Left hindlimb (tissue), 1 donor: ENCODE measurements around the gene UBE2L3.
"Not testable (repeated sequence)": the region's sequence is repeated elsewhere in the genome, so short reads cannot be mapped to it uniquely, and the experiment has no call there.

Experiments used
- DNase-seq: peaks from one replicate; pipeline ENCODE4 v3.0.0-alpha.2; 2018

UBE2L3 gene

GRCh38 chr22:21603973-21604372 lies 36.5 kb downstream of the UBE2L3 start:
- DNase-seq, result no peak

GRCh38 chr22:21605887-21606564 lies 38.5 kb downstream of the UBE2L3 start:
- no peak for DNase-seq

DNA sequence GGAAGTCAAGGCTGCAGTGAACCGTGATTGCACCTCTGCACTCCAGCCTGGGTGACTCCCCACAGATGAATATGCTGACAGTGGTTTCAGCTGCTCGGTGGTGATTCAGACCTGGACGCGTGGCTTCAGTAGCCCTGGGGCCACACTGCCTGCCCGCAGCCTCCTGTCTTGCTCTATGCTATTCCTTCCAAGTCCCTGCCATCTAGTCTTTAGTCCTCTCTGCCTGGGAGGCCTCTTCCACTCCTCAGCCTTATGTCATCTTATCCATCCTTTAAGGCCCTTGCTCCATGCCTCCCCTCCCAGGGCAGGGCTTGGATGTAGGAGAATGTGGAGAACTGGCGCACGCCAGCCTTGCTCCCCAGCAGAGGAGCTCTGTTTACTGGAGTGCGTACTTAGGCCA lies 39.3 kb downstream of the UBE2L3 start:
- DNase-seq, result no peak

DNA sequence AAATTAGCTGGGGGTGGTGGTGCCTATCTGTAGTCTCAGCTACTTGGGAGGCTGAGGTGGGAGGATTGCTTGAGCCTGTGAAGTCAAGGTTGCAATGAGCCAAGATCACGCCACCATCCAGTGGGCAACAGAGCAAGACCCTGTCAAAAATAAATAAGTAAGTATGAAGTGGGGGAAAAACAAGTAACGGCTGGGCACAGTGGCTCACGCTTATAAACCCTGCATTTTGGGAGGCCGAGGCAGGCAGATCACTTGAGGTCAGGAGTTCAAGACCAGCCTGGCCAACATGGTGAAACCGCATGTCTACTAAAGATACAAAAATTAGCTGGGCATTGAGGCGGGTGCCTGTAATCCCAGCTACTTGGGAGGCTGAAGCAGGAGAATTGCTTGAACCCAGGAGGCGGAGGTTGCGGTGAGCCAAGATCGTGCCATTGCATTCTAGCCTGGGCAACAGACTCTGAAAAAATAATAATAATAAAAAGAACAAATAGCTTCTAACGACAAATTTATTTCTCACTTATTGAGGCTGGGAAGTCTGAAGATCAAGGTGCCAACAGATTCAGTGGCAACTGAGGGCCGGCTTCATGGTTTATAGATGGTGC lies 42.1 kb downstream of the UBE2L3 start:
- DNase-seq, result not testable (repeated sequence)

DNA sequence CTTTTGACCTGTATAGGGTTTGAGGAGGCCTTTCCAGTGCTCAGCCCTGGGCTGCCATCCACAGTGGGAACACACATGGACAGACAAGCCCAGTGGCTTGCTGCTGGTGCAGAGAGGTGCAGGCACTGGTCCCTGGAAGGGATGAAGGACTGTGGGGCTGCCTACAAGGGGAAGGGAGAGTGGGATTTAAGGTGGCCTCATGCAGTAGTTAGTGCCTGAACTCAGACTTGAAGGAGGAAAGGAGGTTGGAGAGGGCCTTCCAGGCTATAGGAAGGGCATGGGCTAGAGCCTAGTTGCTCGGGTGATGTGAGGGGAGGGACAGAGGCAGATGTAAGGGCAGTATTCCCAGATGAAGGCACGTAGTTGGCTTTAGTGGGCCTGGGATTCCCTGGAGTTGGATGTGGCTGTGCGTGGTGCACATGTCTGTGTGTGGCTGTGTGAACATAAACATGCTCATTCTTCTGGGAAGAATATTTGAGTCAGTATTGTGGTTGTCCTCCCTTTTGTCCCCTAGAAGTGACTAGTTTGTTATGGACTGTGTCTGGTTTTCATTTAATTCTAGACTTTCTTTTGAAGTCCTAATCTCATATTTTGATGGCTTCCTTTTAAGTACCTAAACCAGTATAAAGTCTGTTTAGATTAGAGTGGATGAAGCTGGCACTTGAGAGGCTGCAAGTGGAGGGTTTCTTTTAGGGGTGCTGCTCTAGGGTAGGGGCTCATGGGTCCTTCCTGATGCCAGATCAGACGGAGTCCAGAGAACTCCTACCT lies 43.9 kb downstream of the UBE2L3 start:
- DNase-seq, result no peak

- DNase-seq, result no peak
Observed at GRCh38 chr22:21612858-21613257, 45.3 kb downstream of the UBE2L3 start.

- no peak for DNase-seq
Observed at GRCh38 chr22:21613553-21614233, 46.2 kb downstream of the UBE2L3 start.

DNA sequence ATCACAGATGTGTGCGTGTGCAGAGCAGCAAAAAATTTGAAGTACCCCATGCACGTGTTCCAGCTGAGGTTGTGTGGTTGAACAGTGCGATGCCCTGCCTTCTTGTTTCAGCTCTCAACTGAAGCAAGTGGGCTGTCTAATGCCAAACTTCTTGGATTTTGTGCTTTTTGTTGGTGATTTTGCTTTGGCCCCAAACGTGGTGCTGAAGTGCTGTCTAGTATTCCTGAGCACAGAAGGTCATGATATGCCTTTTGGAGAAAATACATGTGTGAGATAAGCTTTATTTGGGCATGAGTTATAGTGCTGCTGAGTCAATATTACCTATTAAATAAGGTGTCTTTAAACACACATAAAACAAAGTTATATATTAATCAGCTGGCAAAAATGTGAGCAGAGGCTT lies 48.2 kb downstream of the UBE2L3 start:
- DNase-seq, result no peak

DNA sequence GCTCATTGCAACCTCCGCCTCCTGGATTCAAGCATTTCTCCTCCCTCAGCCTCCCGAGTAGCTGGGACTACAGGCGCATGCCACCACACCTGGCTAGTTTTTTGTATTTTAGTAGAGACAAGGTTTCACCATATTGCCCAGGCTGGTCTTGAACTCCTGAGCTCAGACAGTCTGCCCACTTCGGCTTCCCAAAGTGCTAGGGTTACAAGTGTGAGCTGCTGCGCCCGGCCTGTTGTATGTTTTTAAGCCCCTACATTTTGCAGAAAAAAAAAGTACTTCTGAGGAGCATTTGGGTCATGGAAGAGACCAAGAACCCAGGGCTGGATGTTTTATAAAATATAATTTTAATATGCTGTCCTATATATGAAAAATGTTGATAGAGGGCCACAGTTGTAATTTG lies 49.8 kb downstream of the UBE2L3 start:
- not testable (repeated sequence) for DNase-seq

GRCh38 chr22:21621025-21621424 lies 53.5 kb downstream of the UBE2L3 start:
- no peak for DNase-seq

DNA sequence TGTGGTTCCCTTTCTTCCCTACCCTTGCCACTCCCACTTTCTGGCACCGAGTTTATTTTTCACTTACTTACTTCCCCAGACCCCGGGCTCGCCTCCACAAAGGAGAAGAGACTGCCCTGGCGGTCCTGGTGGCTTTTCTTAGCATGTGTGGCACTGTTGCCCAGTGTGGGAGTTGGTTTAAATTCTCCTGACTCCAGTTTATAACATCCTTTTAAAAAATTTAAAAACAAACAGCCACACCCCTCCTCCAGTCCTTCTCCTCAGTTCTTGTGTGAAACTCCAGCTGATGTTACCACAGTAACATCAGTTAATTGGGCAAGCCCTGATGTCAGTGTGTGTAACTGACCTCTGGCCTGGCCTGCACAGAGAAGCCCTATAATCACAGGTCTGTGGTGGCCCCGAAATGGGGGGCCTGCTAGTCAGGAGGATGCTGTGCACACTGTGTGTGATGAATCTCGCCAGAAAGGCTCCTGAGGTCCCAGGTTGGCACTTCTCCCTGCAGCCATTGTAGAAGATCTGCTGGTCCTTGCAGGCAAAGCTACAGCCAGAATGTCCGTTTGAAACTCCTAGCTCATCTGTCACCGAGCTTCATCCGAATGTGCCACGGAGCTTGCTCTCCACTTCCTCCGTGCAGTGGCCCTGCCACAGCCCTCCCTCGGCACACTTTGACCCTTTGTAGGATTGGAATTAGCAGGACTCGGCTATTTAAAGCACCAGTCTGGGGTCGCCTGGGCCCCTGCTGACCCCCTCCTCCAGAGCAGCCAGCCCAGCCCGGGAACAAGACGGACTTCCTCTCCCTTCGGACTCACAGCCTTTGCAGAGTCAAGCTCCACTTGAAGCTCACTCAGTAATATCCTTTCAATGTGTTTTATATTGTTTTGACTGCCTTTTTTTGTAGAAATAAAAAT lies 54.8 kb downstream of the UBE2L3 start:
- no peak for DNase-seq

DNA sequence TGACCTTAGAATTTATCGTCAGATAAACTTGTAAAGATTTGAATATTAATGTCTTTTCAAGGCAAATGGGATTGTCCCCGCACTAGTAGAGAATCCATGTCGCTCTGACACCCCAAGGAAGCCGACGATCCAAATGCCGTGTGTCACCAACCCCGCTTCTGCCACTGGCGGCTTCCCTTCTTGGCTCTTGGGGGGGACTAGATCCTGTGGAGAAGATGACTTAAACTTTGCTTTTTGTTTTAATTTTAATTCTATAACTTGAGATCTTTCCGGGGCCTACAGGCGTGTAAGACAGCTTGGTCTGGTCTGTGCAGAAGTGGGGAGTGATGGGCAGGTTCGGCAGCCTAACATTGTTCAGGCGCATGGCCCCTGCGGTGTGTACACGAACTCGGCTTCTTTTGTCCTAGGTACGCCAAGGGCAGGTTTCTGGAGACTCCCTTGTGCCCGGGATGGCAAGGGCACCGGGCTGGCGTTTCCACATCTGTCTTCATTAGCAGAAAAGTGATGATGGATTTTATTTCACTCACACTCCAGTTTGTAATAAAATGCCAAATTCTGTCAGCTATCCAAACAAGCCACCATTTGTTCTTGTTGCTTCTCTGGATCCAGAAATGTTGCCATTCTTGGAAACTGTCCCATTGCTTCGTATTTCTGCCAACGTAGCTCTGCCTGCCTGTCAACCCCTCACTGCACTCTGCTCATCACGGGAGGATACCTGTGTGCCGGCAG lies 55.6 kb downstream of the UBE2L3 start:
- DNase-seq, result no peak

DNA sequence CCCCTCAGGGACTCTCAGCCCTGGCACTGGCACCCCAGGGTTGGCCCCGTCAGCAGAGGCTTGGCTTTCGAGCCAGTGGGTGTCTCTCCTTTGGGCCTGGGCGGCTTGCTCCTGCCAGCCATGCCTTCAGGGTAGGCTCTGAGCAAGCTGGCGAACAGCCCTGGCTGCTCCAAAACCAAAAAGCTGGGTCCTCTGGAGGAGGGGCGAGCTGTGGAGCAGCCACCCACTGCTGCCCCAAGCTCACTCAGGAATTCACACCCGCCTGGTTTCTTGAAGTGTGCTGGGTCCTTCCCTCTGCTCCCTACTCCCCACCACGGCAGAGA lies 56.1 kb downstream of the UBE2L3 start:
- no peak for DNase-seq

DNA sequence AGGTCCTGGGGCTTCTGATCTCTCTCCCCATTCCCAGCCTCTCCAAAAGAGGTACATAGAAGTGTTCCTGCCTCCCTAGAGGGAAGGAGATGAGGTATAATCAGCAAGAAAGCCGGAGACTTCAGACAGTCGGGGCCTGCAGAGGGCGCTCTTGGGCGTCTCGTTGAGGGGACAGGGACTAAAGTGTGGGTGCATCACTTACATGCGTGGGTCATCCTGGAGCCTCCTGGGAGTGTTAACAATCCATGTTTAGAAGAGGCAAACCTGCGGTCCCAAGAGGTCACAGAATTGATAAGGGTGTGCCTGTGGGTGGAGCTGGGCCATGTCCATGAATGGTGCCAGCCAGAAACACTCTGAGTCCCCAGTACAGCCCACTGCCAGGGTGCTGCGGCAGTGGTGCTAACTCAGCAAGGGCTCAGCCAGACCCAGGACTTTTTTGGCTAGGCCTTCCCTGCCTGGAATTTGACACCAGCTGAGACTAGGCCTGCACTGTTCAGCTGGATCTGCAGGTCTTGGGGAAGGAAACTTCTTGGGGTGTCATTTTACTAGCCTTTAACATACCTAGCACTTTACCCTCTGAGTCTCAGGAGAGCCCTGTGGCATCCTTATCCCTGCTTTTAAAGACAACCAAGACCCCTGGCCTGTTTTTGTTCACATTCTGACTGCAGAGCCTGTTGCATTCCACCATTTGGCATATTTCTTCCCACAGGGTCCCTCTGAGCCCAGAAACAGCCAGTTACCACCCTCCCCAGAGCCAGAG lies 56.8 kb downstream of the UBE2L3 start:
- DNase-seq, result no peak

- no peak for DNase-seq
Observed at GRCh38 chr22:21624880-21625791, 57.6 kb downstream of the UBE2L3 start.

DNA sequence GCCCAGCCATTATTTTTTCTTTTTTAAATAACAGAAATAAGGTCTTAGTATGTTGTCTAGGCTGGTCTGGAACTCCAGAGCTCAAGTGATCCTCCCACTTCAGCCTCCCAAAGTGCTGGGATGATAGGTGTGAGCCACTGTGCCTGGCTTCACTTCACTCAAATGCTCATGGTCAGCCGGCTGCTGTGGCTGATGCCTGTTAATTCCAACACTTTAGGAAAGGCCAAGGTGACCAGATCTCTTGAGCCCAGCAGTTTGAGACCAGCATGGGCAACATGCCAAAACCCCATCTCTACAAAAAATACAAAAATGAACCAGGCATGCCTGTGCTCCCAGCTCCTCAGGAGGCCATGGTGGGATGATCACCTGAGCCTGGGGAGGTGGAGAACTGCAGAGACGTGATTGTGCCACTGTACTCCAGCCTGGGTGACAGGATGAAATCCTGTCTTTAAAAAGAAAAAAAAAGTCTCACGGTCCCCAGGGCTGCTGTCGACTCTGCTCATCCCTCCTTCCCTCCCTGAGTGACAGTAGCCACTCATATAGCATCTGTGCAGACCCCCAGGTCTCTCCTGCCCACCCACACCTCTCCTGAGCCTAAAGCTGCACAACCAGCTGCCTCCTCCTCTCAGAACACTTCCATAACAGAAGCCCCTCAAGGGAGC lies 58.7 kb downstream of the UBE2L3 start:
- DNase-seq, result no peak

- no peak for DNase-seq
Observed at GRCh38 chr22:21626735-21627469, 59.4 kb downstream of the UBE2L3 start.

DNA sequence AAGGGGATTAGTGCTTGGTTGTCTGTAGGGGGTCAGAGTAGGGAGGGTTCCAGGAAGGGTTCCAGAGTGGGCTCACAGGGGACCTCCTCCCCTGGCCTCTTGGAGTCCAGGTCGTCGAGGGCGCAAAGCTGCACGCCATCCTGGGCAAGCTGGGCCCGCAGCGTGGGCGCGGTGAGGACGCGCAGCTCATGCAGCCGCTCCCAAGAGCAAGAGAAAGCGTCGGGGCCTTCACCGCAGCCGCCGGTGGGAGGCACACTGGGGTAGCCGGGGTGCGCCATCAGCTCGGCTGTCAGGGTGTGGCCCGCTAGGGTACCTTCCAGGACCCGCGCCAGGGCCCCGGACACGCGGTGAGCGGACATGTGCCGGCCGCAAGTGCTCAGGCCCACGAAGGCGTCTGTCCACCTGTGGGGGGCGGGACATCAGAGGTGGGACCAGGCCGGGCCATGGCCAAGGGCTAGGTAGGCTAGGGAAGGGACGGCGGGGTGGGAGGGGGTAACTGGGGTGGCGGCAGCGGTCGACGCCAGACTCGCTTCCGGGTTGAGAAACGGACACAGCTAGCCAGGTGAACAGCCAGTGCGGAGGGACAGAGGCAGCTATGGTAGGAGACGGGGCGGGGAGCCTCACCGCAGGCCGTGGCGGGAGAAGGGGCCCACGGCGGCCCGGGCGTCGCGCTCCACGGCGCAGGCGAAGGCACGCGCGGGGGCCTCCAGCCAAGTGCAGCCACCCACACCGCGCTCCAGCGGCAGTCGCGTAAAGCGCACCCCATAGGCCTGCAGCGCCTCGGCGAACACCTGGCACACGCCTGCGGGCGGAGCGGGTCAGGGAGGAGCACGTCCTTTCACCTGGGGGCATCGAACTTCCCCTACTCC lies 61.1 kb downstream of the UBE2L3 start:
- no peak for DNase-seq
